HepG2 (cell line): ENCODE data around the gene CNGA2. TPM values are rescaled to one million over a fixed set of nuclear protein-coding genes. Genes with fewer than 3 reads are reported as not detected.

ENCODE experiments used
- ATAC-seq: fragments of 200-7000 bp; cut with Tn5 transposase; 3 replicates; pipeline ENCODE4 v1.9.1; 2020; ENCODE audit warnings: mild to moderate bottlenecking, moderate library complexity
- Bru-seq: library from RNA; stranded (reverse); fragments of 400-500 nt; gene quantifications from one replicate; lab custom pipeline; 2021; lab: Mats Ljungman, UMichigan
- BruChase-seq, 2 experiments: library from RNA; stranded (reverse); fragments of 400-500 nt; gene quantifications; one replicate each; lab custom pipeline; 2021; lab: Mats Ljungman, UMichigan
- BruUV-seq: library from RNA; stranded (reverse); fragments of 400-500 nt; replicated peaks from 2 replicates; lab custom pipeline; 2021; lab: Mats Ljungman, UMichigan
- CTCF ChIA-PET: fragments of 300-600 bp; formaldehyde crosslinking; extraction: SDS; loops from one replicate; lab custom pipeline; 2021; ENCODE audit warnings: low total read pairs, inconsistent platforms, low intra/inter-chr PET ratio; lab: Yijun Ruan, JAX
- POLR2A ChIA-PET: fragments of 350-600 bp; sonication (Branson Sonifier 250); formaldehyde crosslinking; loops from one replicate; lab custom pipeline; 2020; ENCODE audit warnings: antibody characterized with exemption, inconsistent platforms; lab: Yijun Ruan, JAX
- DNase-seq: peaks from one replicate; pipeline ENCODE4 v3.0.0-alpha.2; 2015; ENCODE audit warnings: low spot score
- FAIRE-seq: peaks from 3 replicates; lab custom pipeline; 2011; peaks lifted over from hg19 to GRCh38; lab: Jason Lieb, UNC
- H2AFZ ChIP-seq: one replicate; pipeline ENCODE4 v1.6.1; 2011; ENCODE audit warnings: low read length, inconsistent platforms
- H3K27ac ChIP-seq: fragments of 300-600 bp; 3 replicates; pipeline ENCODE4 v1.8.0; 2011; ENCODE audit warnings: mixed run types, mild to moderate bottlenecking, mixed read lengths, low read length, inconsistent platforms; ENCODE audit not compliant: insufficient read depth; ENCODE audit errors: extremely low read length
- H3K27me3 ChIP-seq, 2 experiments: fragments of 200-600 bp in 1 of 2; 2 replicates in 1 of 2; 3 replicates in 1 of 2; pipeline versions ENCODE4 v1.6.0 to v1.8.0; 2011; ENCODE audit warnings: low read length in 2 of 2, mild to moderate bottlenecking in 2 of 2, moderate library complexity in 2 of 2, inconsistent platforms in 1 of 2; ENCODE audit not compliant: insufficient read depth in 2 of 2, control insufficient read depth in 1 of 2
- H3K36me3 ChIP-seq, 2 experiments: fragments of 200-600 bp in 1 of 2; replicated peaks in 1 of 2; 2 replicates in 1 of 2; 3 replicates in 1 of 2; pipeline versions ENCODE4 v1.5.1 to v1.8.0; 2011; ENCODE audit warnings: low read length in 2 of 2, inconsistent platforms in 1 of 2; ENCODE audit not compliant: insufficient read depth in 2 of 2, control insufficient read depth in 1 of 2
- H3K4me1 ChIP-seq: 2 replicates; pipeline ENCODE4 v1.5.1; 2012; ENCODE audit warnings: low read length, inconsistent platforms; ENCODE audit not compliant: insufficient read depth
- H3K4me2 ChIP-seq: 2 replicates; pipeline ENCODE4 v1.6.0; 2011; ENCODE audit warnings: low read depth, low read length, inconsistent platforms
- H3K4me3 ChIP-seq, 3 experiments: fragments of 200-600 bp in 1 of 3; sonication (generic), shearing (Covaris generic) in 1 of 3; replicated peaks in 1 of 3; 2 replicates each; pipeline ENCODE4 v1.5.1; 2011 to 2016; ENCODE audit warnings: low read length in 3 of 3, inconsistent platforms in 2 of 3, low read depth in 2 of 3, mild to moderate bottlenecking in 2 of 3, control low read depth in 1 of 3, mixed read lengths in 1 of 3; ENCODE audit not compliant: insufficient read depth in 1 of 3
- H3K79me2 ChIP-seq: one replicate; pipeline ENCODE4 v1.6.1; 2011; ENCODE audit warnings: low read length, inconsistent platforms; ENCODE audit not compliant: insufficient read depth
- H3K9ac ChIP-seq: 2 replicates; pipeline ENCODE4 v1.6.0; 2011; ENCODE audit warnings: mild to moderate bottlenecking, low read depth, low read length, inconsistent platforms; ENCODE audit not compliant: insufficient read depth
- H3K9me3 ChIP-seq: 2 replicates; pipeline ENCODE4 v1.5.1; 2012; ENCODE audit warnings: mild to moderate bottlenecking, low read length
- H4K20me1 ChIP-seq: 2 replicates; pipeline ENCODE4 v1.6.0; 2011; ENCODE audit warnings: inconsistent platforms, mild to moderate bottlenecking, low read length, moderate library complexity; ENCODE audit not compliant: insufficient read depth
- HMG20A ChIP-seq: IDR thresholded peaks from 2 replicates; pipeline ENCODE4 v1.6.1; 2016; ENCODE audit warnings: borderline replicate concordance
- KAT8 ChIP-seq: IDR thresholded peaks from 2 replicates; pipeline ENCODE4 v1.6.1; 2016; ENCODE audit warnings: missing genetic modification reagents, missing compliant biosample characterization
- MEIS1 ChIP-seq: sonication (generic); formaldehyde crosslinking; IDR thresholded peaks from 2 replicates; pipeline ENCODE4 v1.9.0; 2021; ENCODE audit warnings: mild to moderate bottlenecking, missing genetic modification reagents, moderate library complexity, borderline replicate concordance
- ZNF496 ChIP-seq: sonication (generic); formaldehyde crosslinking; IDR thresholded peaks from 2 replicates; pipeline ENCODE4 v1.8.1; 2023; ENCODE audit warnings: mild to moderate bottlenecking, moderate library complexity, missing genetic modification reagents; ENCODE audit not compliant: insufficient replicate concordance
- ZNF574 ChIP-seq: sonication (generic); formaldehyde crosslinking; IDR thresholded peaks from 2 replicates; pipeline ENCODE4 v1.4.0; 2020; ENCODE audit warnings: missing genetic modification reagents
- WGBS: methylation state at CpG from one replicate; pipeline ENCODE4 v1.1.6; 2017; ENCODE audit warnings: low lambda C conversion rate; 5-methylcytosine and 5-hydroxymethylcytosine counted together
- in situ Hi-C: cut with HindIII; loops from 2 replicates; pipeline ENCODE4 v1.10.0; 2017; ENCODE audit warnings: low pct_unique_long_range_greater_than_20kb; ENCODE audit not compliant: extremely low pct_ligation_motif_present
- intact Hi-C: fragments of 100-400 bp; cut with micrococcal nuclease; formaldehyde crosslinking; loops from one replicate; pipeline ENCODE4 v1.10.0; 2022; ENCODE audit not compliant: unreplicated experiment
- long read RNA-seq, 2 experiments: library from RNA in 1 of 2; library from polyadenylated mRNA in 1 of 2; stranded (forward) in 1 of 2; unstranded in 1 of 2; transcript quantifications; one replicate each; pipeline ENCODE4 v2.0.0, GENCODE V29; 2019 to 2022
- polyA minus RNA-seq, 3 experiments: library from RNA; depleted of rRNA, polyadenylated mRNA; stranded (reverse); fragments of >200 nt; gene quantifications; 2 replicates each; pipeline ENCODE4 v1.2.3, GENCODE V29; 2011; ENCODE audit warnings: low replicate concordance in 1 of 3
- polyA plus RNA-seq, 8 experiments: library from polyadenylated mRNA; depleted of rRNA in 3 of 8; stranded (reverse) in 7 of 8; unstranded in 1 of 8; fragments of >200 nt; fragmentation: Illumina TruSeq in 4 of 8; extraction: Trizol in 4 of 8; gene quantifications; 2 replicates each; pipeline versions ENCODE4 v1.2.1 to v1.2.3, GENCODE V29; 2011 to 2016; ENCODE audit warnings: low read depth in 4 of 8, missing spikeins in 1 of 8, mixed read lengths in 1 of 8; ENCODE audit not compliant: insufficient read depth in 1 of 8
- total RNA-seq, 5 experiments: library from RNA; depleted of rRNA; stranded (reverse); fragments of >200 nt; fragmentation: Illumina TruSeq; extraction: Trizol; gene quantifications; 2 replicates each; pipeline ENCODE4 v1.2.3, GENCODE V29; 2016; ENCODE audit warnings: low read depth in 1 of 5

The CNGA2 gene
- total RNA-seq (2016; rRNA removed; fragmentation: Illumina TruSeq; extraction: Trizol): not detected in 2 replicates
- not detected in 2 replicates for total RNA-seq (2016; cell fraction: cytosol; rRNA removed; fragmentation: Illumina TruSeq; extraction: Trizol; ENCODE audit: low read depth)
- not detected in 2 replicates for total RNA-seq (2016; cell fraction: insoluble cytoplasmic fraction; rRNA removed; fragmentation: Illumina TruSeq; extraction: Trizol)
- total RNA-seq (2016; cell fraction: membrane; rRNA removed; fragmentation: Illumina TruSeq; extraction: Trizol): not detected in 2 replicates
- total RNA-seq (2016; cell fraction: nucleus; rRNA removed; fragmentation: Illumina TruSeq; extraction: Trizol): not detected in 2 replicates
- polyA plus RNA-seq (2011; rRNA removed): not detected in 2 replicates
- polyA plus RNA-seq (2011; cell fraction: cytosol; rRNA removed): not detected in 2 replicates
- polyA plus RNA-seq (2011; cell fraction: nucleus; rRNA removed): not detected in 2 replicates
- not detected in 2 replicates for polyA plus RNA-seq (2012)
- polyA plus RNA-seq (2016; cell fraction: cytosol; fragmentation: Illumina TruSeq; extraction: Trizol; ENCODE audit: low read depth): not detected in 2 replicates
- not detected in 2 replicates for polyA plus RNA-seq (2016; cell fraction: insoluble cytoplasmic fraction; fragmentation: Illumina TruSeq; extraction: Trizol; ENCODE audit: low read depth)
- not detected in 2 replicates for polyA plus RNA-seq (2016; cell fraction: membrane; fragmentation: Illumina TruSeq; extraction: Trizol; ENCODE audit: low read depth)
- not detected in 2 replicates for polyA plus RNA-seq (2016; cell fraction: nucleus; fragmentation: Illumina TruSeq; extraction: Trizol; ENCODE audit: insufficient read depth, low read depth)
- polyA minus RNA-seq (2011; rRNA and poly(A)+ RNA removed; ENCODE audit: low replicate concordance): not detected in 2 replicates
- polyA minus RNA-seq (2011; cell fraction: cytosol; rRNA and poly(A)+ RNA removed): not detected in 2 replicates
- not detected in 2 replicates for polyA minus RNA-seq (2011; cell fraction: nucleus; rRNA and poly(A)+ RNA removed)
- Bru-seq, nascent RNA: not detected
- BruChase-seq, experiment 1, labeled RNA remaining after a 6-hour chase: not detected
- not detected for BruChase-seq, experiment 2, labeled RNA remaining after a 2-hour chase
- long read RNA-seq, experiment 1: 0 reads
- long read RNA-seq, experiment 2: 0 reads

GRCh38 chrX:151734446-151734845, at the start of gene CNGA2:
CNGA2 (plus strand) TSS chrX:151734746; CDS start chrX:151738484, 3,738 bp downstream.
- no peak within 1 kb of the TSS for H3K4me2 ChIP-seq
- ChIA-PET POLR2A (no interaction called here), CTCF (no interaction called here)
- in situ Hi-C loops: loop anchor here (25.0 kb wide), 1 partner anchor 1078 kb away; no protein-coding TSS in a partner anchor
- no peak within 1 kb of the TSS for H2AFZ ChIP-seq
- no peaks in the 10 kb centered on the region for H3K36me3 ChIP-seq
- DNase-seq (no peak), ATAC-seq (no peak), FAIRE-seq (no peak)
- H3K4me1 ChIP-seq: no peaks in the 10 kb centered on the region
- 5% methylated on average over 4 of the region's 4 CpGs for WGBS
- H3K79me2 ChIP-seq: no peaks in the 10 kb centered on the region
- TF ChIP-seq KAT8 (no peak), ZNF574 (CRISPR knock-in tag) (no peak), ZNF496 (CRISPR knock-in tag) (no peak), MEIS1 (no peak), HMG20A (CRISPR knock-in tag) (no peak)
- no peaks in the 10 kb centered on the region for H3K27me3 ChIP-seq
- H4K20me1 ChIP-seq: no peaks in the 10 kb centered on the region
- intact Hi-C loops: no loop called here
- H3K4me3 ChIP-seq: no peak within 1 kb of the TSS
- BruUV-seq: no TSS peak
- H3K9me3 ChIP-seq: no peaks in the 10 kb centered on the region
- H3K9ac ChIP-seq: no peak within 1 kb of the TSS
- H3K27ac ChIP-seq: no peak within 1 kb of the TSS
